Activated naive CD8-positive, alpha-beta T cell treated with anti-CD3 and anti-CD28 coated beads, Interleukin-2, amount 50 U/mL, for 16 hours (primary cell): ENCODE data around the gene NCS1.

Experiments used
- DNase-seq: peaks from one replicate; pipeline ENCODE4 v3.0.0-alpha.2; 2020; ENCODE audit warnings: low read depth, low spot score

Gene NCS1

GRCh38 chr9:130175355-130175754 lies 3.2 kb downstream of the NCS1 start:
- DNase-seq, result no peak

GRCh38 chr9:130176760-130177159 lies 4.6 kb downstream of the NCS1 start:
- no peak for DNase-seq

- DNase-seq, result no peak
Observed at GRCh38 chr9:130177898-130178805, 5.9 kb downstream of the NCS1 start.

- DNase-seq, result no peak
Observed at GRCh38 chr9:130179331-130179907, 7.2 kb downstream of the NCS1 start.

- DNase-seq, result no peak
Observed at GRCh38 chr9:130180516-130180915, 8.3 kb downstream of the NCS1 start.

- no peak for DNase-seq
Observed at GRCh38 chr9:130181678-130182380, 9.6 kb downstream of the NCS1 start.

GRCh38 chr9:130182381-130182909 lies 10.2 kb downstream of the NCS1 start:
- no peak for DNase-seq

GRCh38 chr9:130183133-130183762 lies 11.0 kb downstream of the NCS1 start:
- DNase-seq, result no peak

GRCh38 chr9:130185017-130185416 lies 12.8 kb downstream of the NCS1 start:
- DNase-seq, result no peak

- DNase-seq, result no peak
Observed at GRCh38 chr9:130185490-130186031, 13.4 kb downstream of the NCS1 start.

- no peak for DNase-seq
Observed at GRCh38 chr9:130186051-130186450, 13.8 kb downstream of the NCS1 start.

GRCh38 chr9:130186839-130187522 lies 14.8 kb downstream of the NCS1 start:
- DNase-seq, result no peak

GRCh38 chr9:130187523-130187846 lies 15.3 kb downstream of the NCS1 start:
- DNase-seq, result no peak

GRCh38 chr9:130188860-130189481 lies 16.8 kb downstream of the NCS1 start:
- no peak for DNase-seq

GRCh38 chr9:130189840-130190239 lies 17.6 kb downstream of the NCS1 start:
- no peak for DNase-seq

GRCh38 chr9:130191068-130191748 lies 19.0 kb downstream of the NCS1 start:
- DNase-seq, result no peak

GRCh38 chr9:130191749-130192120 lies 19.5 kb downstream of the NCS1 start:
- DNase-seq, result no peak

GRCh38 chr9:130192382-130192999 lies 20.3 kb downstream of the NCS1 start:
- no peak for DNase-seq

- DNase-seq, result no peak
Observed at GRCh38 chr9:130193103-130193502, 20.9 kb downstream of the NCS1 start.
